MCF 10A (cell line): Measurements from ENCODE around the gene FOLR3. TPM values are rescaled to one million over a fixed set of nuclear protein-coding genes. Genes with fewer than 3 reads are reported as not detected.

Source experiments
- BruUV-seq: library from RNA; stranded (reverse); fragments of 400-500 nt; replicated peaks from 2 replicates; lab custom pipeline; 2021; lab: Mats Ljungman, UMichigan
- CTCF ChIA-PET: fragments of 300-600 bp; sonication (Branson Sonifier 250); formaldehyde crosslinking; extraction: SDS; loops from one replicate; lab custom pipeline; 2021; ENCODE audit warnings: antibody characterized with exemption, inconsistent platforms; lab: Yijun Ruan, JAX
- POLR2A ChIA-PET: fragments of 300-600, 350-650 bp; sonication (Branson Sonifier 250); formaldehyde crosslinking; extraction: SDS; loops from one replicate; lab custom pipeline; 2020; ENCODE audit warnings: antibody characterized with exemption, inconsistent platforms; lab: Yijun Ruan, JAX
- DNase-seq: peaks from one replicate; pipeline ENCODE4 v3.0.0-alpha.2; 2018; ENCODE audit not compliant: unreplicated experiment
- H3K27ac Mint-ChIP-seq: one replicate; pipeline ENCODE4 v1.8.0; 2022; ENCODE audit warnings: mild to moderate bottlenecking, low read depth, mixed read lengths; ENCODE audit not compliant: unreplicated experiment
- H3K27me3 Mint-ChIP-seq: one replicate; pipeline ENCODE4 v1.8.0; 2022; ENCODE audit warnings: mixed read lengths; ENCODE audit not compliant: insufficient read depth, unreplicated experiment
- H3K36me3 Mint-ChIP-seq: one replicate; pipeline ENCODE4 v1.8.0; 2022; ENCODE audit warnings: mild to moderate bottlenecking, moderate library complexity, mixed read lengths; ENCODE audit not compliant: insufficient read depth, unreplicated experiment
- H3K4me1 Mint-ChIP-seq: one replicate; pipeline ENCODE4 v1.8.0; 2022; ENCODE audit warnings: mixed read lengths; ENCODE audit not compliant: insufficient read depth, unreplicated experiment
- H3K4me3 Mint-ChIP-seq: one replicate; pipeline ENCODE4 v1.8.0; 2022; ENCODE audit warnings: mild to moderate bottlenecking, moderate library complexity, mixed read lengths; ENCODE audit not compliant: unreplicated experiment
- H3K9me3 Mint-ChIP-seq: one replicate; pipeline ENCODE4 v1.8.0; 2022; ENCODE audit warnings: mixed read lengths; ENCODE audit not compliant: unreplicated experiment
- CTCF ChIP-seq: fragments of 200-600 bp; IDR thresholded peaks from one replicate; pipeline ENCODE4 v1.8.0; 2022; ENCODE audit warnings: antibody characterized with exemption, mild to moderate bottlenecking; ENCODE audit not compliant: unreplicated experiment
- intact Hi-C: fragments of 100-400 bp; cut with micrococcal nuclease; formaldehyde crosslinking; loops from 2 replicates; pipeline ENCODE4 v1.14.1; 2022
- total RNA-seq: library from RNA; stranded (reverse); gene quantifications from 2 replicates; pipeline ENCODE4 v1.2.3, GENCODE V29; 2022

Gene FOLR3
- total RNA-seq, 1 experiment from 2014 or later, result 2.0 TPM

- Mint-ChIP-seq H3K27me3 (no peaks in the 10 kb centered on the region), H3K4me1 (no peaks in the 10 kb centered on the region), H3K9me3 (no peaks in the 10 kb centered on the region), H3K4me3 (no peak overlapping the region), H3K27ac (no peak overlapping the region), H3K36me3 (no peaks in the 10 kb centered on the region)
- POLR2A ChIA-PET, result interaction anchor here (0.6 to 1.9 kb wide), 5 partner anchors 12 to 52 kb away, joined by 3 to 8 read pairs (median 3); partner anchors contain the start of gene ANAPC15
- intact Hi-C loops, result no loop called here
- no peak for DNase-seq
- no peak for TF ChIP-seq CTCF
- no TSS peak for BruUV-seq
- CTCF ChIA-PET, result interaction anchor here (0.6 to 2.1 kb wide), 3 partner anchors 16 to 115 kb away, joined by 3 to 7 read pairs (median 6); no protein-coding TSS in a partner anchor
Observed at GRCh38 chr11:72127923-72128322, 7.6 kb upstream of the FOLR3 start.

GRCh38 chr11:72129381-72129780, 6.1 kb upstream of the FOLR3 start:
- DNase-seq, result no peak

GRCh38 chr11:72132646-72133045, 2.9 kb upstream of the FOLR3 start:
- no peak for TF ChIP-seq CTCF
- H3K27ac Mint-ChIP-seq, result no peak overlapping the region
- ChIA-PET POLR2A (interaction anchor here (1.5 kb wide), 1 partner anchor 21 kb away, joined by 3 read pairs; no protein-coding TSS in a partner anchor), CTCF (no interaction called here)
- H3K27me3 Mint-ChIP-seq, result no peaks in the 10 kb centered on the region
- no TSS peak for BruUV-seq
- H3K36me3 Mint-ChIP-seq, result no peaks in the 10 kb centered on the region
- H3K4me1 Mint-ChIP-seq, result no peaks in the 10 kb centered on the region
- intact Hi-C loops, result no loop called here
- no peak overlapping the region for H3K4me3 Mint-ChIP-seq
- no peaks in the 10 kb centered on the region for H3K9me3 Mint-ChIP-seq
- DNase-seq, result no peak

More at GRCh38 chr11:72129381-72129780, 6.1 kb upstream of the FOLR3 start:
- ChIA-PET POLR2A (interaction anchor here (0.8 to 1.3 kb wide), 2 partner anchors 14 to 16 kb away, joined by 4 read pairs; partner anchors contain the start of gene ANAPC15), CTCF (interaction anchor here (0.6 to 1.3 kb wide), 2 partner anchors 11 to 14 kb away, joined by 5 to 6 read pairs; no protein-coding TSS in a partner anchor)
- no peak overlapping the region for H3K27ac Mint-ChIP-seq
- no peaks in the 10 kb centered on the region for H3K27me3 Mint-ChIP-seq
- H3K9me3 Mint-ChIP-seq, result no peaks in the 10 kb centered on the region
- H3K36me3 Mint-ChIP-seq, result no peaks in the 10 kb centered on the region
- no TSS peak for BruUV-seq
- no peak for TF ChIP-seq CTCF
- no peak overlapping the region for H3K4me3 Mint-ChIP-seq
- H3K4me1 Mint-ChIP-seq, result no peaks in the 10 kb centered on the region
- intact Hi-C loops, result no loop called here

GRCh38 chr11:72135891-72136683, 562 bp downstream of the FOLR3 start:
- no peak for DNase-seq
- CTCF ChIA-PET, result interaction anchor here (0.7 to 1.8 kb wide), 2 partner anchors 111 to 160 kb away, joined by 3 to 5 read pairs; no protein-coding TSS in a partner anchor
- no TSS peak for BruUV-seq
- Mint-ChIP-seq H3K27me3 (no peaks in the 10 kb centered on the region), H3K27ac (no peak overlapping the region), H3K4me3 (no peak overlapping the region), H3K4me1 (peaks cover 12% of the 10 kb centered on the region), H3K36me3 (no peaks in the 10 kb centered on the region), H3K9me3 (no peaks in the 10 kb centered on the region)
- POLR2A ChIA-PET, result interaction anchor here (0.7 kb wide), 1 partner anchor 23 kb away, joined by 4 read pairs; no protein-coding TSS in a partner anchor
- no peak for TF ChIP-seq CTCF
- intact Hi-C loops, result no loop called here
